ENCODE measurements around the gene CEP112.

DNA sequence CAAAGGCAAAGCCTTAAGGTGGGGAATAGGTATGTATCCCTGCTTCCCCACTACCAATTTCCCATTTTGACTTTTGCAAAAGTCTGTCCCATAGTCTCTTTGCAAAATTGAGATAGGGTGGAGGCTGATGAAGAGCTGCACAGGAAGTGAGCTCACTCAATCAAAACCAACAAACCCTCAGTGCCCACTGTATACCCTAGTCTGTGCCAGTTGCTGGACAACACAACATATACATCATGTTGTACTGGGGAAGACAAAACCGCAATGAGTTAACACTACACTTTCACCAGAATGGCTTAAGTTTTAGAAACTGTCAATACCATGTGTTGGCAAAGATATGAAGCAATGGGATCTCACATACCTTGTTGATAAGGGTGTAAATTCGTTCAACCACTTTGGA, 590.1 kb downstream of the CEP112 start:
- no peak for TF ChIP-seq CHD2 (IDR thresholded peaks at IDR 0.05; ENCODE audit: low read depth, low read length)
- TF ChIP-seq, protein P1, sequence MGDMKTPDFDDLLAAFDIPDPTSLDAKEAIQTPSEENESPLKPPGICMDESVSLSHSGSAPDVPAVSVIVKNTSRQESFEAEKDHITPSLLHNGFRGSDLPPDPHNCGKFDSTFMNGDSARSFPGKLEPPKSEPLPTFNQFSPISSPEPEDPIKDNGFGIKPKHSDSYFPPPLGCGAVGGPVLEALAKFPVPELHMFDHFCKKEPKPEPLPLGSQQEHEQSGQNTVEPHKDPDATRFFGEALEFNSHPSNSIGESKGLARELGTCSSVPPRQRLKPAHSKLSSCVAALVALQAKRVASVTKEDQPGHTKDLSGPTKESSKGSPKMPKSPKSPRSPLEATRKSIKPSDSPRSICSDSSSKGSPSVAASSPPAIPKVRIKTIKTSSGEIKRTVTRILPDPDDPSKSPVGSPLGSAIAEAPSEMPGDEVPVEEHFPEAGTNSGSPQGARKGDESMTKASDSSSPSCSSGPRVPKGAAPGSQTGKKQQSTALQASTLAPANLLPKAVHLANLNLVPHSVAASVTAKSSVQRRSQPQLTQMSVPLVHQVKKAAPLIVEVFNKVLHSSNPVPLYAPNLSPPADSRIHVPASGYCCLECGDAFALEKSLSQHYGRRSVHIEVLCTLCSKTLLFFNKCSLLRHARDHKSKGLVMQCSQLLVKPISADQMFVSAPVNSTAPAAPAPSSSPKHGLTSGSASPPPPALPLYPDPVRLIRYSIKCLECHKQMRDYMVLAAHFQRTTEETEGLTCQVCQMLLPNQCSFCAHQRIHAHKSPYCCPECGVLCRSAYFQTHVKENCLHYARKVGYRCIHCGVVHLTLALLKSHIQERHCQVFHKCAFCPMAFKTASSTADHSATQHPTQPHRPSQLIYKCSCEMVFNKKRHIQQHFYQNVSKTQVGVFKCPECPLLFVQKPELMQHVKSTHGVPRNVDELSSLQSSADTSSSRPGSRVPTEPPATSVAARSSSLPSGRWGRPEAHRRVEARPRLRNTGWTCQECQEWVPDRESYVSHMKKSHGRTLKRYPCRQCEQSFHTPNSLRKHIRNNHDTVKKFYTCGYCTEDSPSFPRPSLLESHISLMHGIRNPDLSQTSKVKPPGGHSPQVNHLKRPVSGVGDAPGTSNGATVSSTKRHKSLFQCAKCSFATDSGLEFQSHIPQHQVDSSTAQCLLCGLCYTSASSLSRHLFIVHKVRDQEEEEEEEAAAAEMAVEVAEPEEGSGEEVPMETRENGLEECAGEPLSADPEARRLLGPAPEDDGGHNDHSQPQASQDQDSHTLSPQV (IDR thresholded peaks at IDR 0.05), result no peak
- TF ChIP-seq GABPB1 (CRISPR knock-in tag; IDR thresholded peaks at IDR 0.05), result no peak
- no peak for TF ChIP-seq ZNF239 (CRISPR knock-in tag; IDR thresholded peaks at IDR 0.05)
